GM12874 (cell line): ENCODE results near the gene LCN12.

Experiments used
- CTCF ChIP-seq: IDR thresholded peaks from 2 replicates; pipeline ENCODE4 v1.5.1; 2011; ENCODE audit warnings: low read depth, mild to moderate bottlenecking, control low read depth, low read length, moderate library complexity; ENCODE audit not compliant: insufficient read depth

LCN12 gene

GRCh38 chr9:136928591-136928990 is 23.5 kb upstream of the LCN12 start:
- no peak for TF ChIP-seq CTCF

GRCh38 chr9:136930014-136930413 is 22.1 kb upstream of the LCN12 start:
- no peak for TF ChIP-seq CTCF

- TF ChIP-seq CTCF = no peak
These were observed 20.4 kb upstream of the LCN12 start for GRCh38 chr9:136931611-136932130.

- no peak for TF ChIP-seq CTCF
These were observed 17.8 kb upstream of the LCN12 start for GRCh38 chr9:136934277-136934676.

GRCh38 chr9:136935651-136936050 is 16.4 kb upstream of the LCN12 start:
- TF ChIP-seq CTCF = no peak

GRCh38 chr9:136936645-136937170 is 15.4 kb upstream of the LCN12 start:
- no peak for TF ChIP-seq CTCF

GRCh38 chr9:136937186-136938001 is 14.7 kb upstream of the LCN12 start:
- no peak for TF ChIP-seq CTCF
